ENCODE measurements around the gene MLLT10.

The MLLT10 gene

DNA sequence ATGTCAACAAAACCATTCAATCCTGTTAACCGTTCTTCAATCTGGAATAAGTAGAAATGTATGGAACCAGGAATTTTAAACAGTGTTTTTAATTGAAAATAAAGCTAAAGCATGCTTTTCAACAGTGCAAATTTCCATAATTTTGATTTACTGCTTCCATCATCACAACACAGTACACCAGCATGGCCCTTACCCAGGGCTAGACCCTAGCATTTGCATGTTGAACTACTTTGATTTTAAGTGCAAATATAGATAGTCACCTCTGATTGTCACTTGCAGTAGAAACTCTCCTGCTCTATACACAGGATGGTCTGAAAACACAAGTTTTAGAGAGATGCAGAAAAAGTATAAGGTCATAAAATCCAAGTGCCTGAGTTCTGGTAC lies 20.6 kb upstream of the MLLT10 start:
- TF ChIP-seq, protein P1, sequence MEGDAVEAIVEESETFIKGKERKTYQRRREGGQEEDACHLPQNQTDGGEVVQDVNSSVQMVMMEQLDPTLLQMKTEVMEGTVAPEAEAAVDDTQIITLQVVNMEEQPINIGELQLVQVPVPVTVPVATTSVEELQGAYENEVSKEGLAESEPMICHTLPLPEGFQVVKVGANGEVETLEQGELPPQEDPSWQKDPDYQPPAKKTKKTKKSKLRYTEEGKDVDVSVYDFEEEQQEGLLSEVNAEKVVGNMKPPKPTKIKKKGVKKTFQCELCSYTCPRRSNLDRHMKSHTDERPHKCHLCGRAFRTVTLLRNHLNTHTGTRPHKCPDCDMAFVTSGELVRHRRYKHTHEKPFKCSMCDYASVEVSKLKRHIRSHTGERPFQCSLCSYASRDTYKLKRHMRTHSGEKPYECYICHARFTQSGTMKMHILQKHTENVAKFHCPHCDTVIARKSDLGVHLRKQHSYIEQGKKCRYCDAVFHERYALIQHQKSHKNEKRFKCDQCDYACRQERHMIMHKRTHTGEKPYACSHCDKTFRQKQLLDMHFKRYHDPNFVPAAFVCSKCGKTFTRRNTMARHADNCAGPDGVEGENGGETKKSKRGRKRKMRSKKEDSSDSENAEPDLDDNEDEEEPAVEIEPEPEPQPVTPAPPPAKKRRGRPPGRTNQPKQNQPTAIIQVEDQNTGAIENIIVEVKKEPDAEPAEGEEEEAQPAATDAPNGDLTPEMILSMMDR (IDR thresholded peaks at IDR 0.05; ENCODE audit: low read depth, low read length) = no peak
- TF ChIP-seq POLR2A (IDR thresholded peaks at IDR 0.05; ENCODE audit: extremely low read depth, insufficient read length) = no peak
- TF ChIP-seq, protein P2, sequence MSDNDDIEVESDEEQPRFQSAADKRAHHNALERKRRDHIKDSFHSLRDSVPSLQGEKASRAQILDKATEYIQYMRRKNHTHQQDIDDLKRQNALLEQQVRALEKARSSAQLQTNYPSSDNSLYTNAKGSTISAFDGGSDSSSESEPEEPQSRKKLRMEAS (IDR thresholded peaks at IDR 0.05; ENCODE audit: low read depth, low read length) = no peak
- TF ChIP-seq MYC (IDR thresholded peaks at IDR 0.05; ENCODE audit: low read depth, low read length) = no peak
- DNase-seq (ENCODE audit: low read depth) = no peak
- no peak overlapping the region for H3K4me3 ChIP-seq (ENCODE audit: low read depth, low read length)

DNA sequence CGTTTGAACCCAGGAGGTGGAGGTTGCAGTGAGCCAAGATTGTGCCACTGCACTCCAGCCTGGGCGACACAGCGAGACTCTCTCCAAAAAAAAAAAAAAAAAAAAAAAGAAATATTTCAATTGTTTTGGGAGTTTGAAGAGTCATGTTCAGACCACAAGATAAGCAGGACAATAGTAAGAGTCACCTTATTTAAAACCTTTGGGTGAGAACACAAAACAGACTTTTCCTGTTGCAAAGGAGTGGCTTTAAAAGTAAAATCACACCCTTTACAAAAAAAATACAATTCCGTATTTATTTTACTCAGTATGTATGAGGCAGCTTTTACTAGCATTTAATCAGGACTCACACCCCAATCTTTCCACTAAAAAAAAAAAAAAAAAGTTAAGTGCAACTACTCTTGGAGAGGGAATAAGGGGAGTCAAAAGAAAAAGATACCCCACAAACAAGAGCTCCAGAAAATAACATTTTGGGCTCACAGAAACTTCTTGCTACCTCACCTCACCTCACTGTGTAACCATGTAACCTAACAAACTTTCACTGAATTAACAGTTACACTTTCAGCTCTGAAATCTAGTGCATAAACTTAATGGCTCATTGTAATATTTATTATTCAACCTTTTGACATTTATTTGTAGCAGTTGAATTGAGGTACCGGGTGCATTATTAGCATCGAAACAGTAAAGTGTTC lies 19.8 kb upstream of the MLLT10 start:
- no peak overlapping the region for H3K4me3 ChIP-seq (ENCODE audit: low read depth, low read length)
- TF ChIP-seq, protein P2 (IDR thresholded peaks at IDR 0.05; ENCODE audit: low read depth, low read length) = no peak
- TF ChIP-seq MYC (IDR thresholded peaks at IDR 0.05; ENCODE audit: low read depth, low read length) = no peak
- TF ChIP-seq, protein P1 (IDR thresholded peaks at IDR 0.05; ENCODE audit: low read depth, low read length) = no peak
- no peak for TF ChIP-seq POLR2A (IDR thresholded peaks at IDR 0.05; ENCODE audit: extremely low read depth, insufficient read length)
- no peak for DNase-seq (ENCODE audit: low read depth)

DNA sequence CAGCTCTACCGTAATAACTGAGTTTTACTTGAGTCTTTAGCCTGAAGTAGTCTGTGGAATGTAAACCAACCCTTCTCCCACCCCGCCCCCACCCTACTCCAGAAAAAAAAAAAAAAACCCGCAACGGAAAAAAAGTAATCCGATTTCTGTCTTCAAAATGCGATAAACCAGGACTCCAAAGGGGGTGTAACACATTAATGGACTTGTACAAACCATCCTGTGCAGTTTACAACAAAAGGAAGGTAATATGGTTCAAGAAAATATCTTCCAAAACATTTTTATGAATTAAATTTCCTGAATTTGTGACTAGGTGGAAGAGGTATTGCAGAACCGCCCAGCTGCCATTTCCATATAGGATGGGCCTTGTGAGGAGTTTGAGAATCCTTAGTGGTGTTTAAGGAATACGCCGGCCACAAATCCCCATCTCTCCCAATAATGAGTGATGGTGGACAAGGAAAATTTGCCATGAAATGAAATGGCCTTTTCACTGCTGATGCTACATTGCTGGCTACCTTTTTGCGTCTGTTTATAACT lies 19.1 kb upstream of the MLLT10 start:
- DNase-seq (ENCODE audit: low read depth) = no peak
- H3K4me3 ChIP-seq (ENCODE audit: low read depth, low read length) = no peak overlapping the region
- no peak for TF ChIP-seq MYC (IDR thresholded peaks at IDR 0.05; ENCODE audit: low read depth, low read length)

DNA sequence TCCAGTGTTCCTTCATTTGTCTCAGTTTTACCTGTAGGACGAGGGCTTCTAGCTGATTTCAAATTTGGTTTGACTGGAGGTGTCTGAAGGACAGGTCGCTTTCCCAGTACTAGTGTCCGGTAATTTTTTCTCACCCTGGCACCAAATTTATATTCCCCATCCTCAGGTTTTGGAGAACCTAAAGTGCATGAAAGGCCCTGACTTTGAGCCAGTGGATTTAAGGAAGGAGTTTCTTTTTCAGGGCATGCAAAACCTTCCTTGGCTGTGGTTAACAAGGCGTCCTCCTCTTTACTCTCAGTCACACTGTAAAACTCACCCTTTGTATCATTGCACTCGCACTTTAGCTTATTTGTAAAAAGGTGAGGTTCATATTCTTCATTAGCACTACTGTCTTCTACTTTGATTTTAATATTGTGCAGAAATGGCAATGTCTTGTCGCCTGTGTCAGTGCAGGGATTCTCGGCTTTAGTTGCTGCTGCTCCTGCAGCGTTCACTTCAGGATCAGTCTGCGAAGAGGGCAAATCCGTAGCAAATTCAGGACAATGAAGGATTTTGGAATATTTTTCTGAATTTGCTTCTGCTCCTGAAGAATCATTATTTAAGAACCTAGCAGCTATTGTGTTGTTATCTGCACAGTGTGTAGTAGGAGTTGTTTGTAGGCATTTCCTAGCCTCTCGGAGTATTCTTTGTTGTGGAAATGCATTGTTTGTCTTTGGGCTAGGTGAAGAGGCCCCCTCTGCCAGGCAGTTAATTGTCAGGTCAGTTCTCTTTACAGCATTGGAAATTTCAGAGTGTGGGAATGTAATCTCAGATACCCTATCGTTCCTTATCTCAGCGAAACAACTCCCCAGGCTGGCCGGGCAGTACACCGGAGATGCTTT lies 18.4 kb upstream of the MLLT10 start:
- H3K4me3 ChIP-seq (ENCODE audit: low read depth, low read length) = no peak overlapping the region
- TF ChIP-seq, protein P1 (IDR thresholded peaks at IDR 0.05; ENCODE audit: low read depth, low read length) = no peak
- TF ChIP-seq MYC (IDR thresholded peaks at IDR 0.05; ENCODE audit: low read depth, low read length) (no peak), POLR2A (IDR thresholded peaks at IDR 0.05; ENCODE audit: extremely low read depth, insufficient read length) (no peak)
- TF ChIP-seq, protein P2 (IDR thresholded peaks at IDR 0.05; ENCODE audit: low read depth, low read length) = no peak
- DNase-seq (ENCODE audit: low read depth) = no peak

DNA sequence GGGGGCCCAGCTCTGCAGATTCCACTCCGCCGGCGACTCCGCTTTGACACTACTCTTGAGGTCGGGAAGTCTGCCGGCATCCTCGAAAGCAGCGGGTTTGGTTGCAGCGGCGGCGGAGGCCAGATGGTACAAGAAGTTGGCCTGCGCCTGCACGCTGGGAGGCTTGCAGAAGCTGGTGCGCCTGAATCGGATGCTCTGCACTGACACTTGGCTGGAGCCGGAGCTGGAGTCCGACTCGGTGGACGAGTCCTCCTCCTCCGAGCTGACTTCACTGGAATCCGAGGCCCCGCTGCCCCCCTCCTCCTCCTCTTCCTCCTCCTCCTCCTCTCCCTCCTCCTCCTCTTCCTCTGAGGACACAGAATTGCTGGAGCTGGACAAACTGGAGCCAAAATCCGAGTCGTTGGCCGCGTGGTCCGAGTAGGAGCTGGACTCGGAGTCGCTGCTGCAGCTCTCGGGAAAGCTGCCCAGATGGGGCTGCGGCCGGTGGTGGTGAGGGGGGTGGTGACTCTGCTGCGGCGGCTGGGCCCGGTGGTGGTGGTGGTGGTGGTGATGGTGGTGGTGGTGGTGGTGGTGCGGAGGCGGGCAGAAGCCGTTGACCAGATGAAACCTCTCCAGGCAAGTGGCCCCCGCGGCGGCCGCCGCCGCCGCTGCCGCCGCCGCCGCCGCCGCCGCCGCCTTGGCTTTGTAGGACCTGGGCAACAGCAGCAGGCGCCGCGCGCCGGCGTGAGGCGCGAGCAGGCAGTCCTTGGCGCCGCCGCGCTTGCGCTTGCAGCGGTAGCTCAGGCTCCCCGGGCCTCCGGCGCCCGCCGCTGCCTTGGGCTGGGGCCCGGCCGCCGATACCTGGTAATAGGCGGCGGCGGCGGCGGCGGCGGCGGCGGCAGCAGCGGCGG lies 17.5 kb upstream of the MLLT10 start:
- H3K4me3 ChIP-seq (ENCODE audit: low read depth, low read length) = peak overlapping the region; percentile 52
- TF ChIP-seq, protein P2 (IDR thresholded peaks at IDR 0.05; ENCODE audit: low read depth, low read length) = no peak
- TF ChIP-seq POLR2A (IDR thresholded peaks at IDR 0.05; ENCODE audit: extremely low read depth, insufficient read length) = no peak
- TF ChIP-seq, protein P1 (IDR thresholded peaks at IDR 0.05; ENCODE audit: low read depth, low read length) = no peak
- no peak for TF ChIP-seq MYC (IDR thresholded peaks at IDR 0.05; ENCODE audit: low read depth, low read length)
- peak; percentile 76 for DNase-seq (ENCODE audit: low read depth)

Measured in NB4 (cell line).